GM12864 (cell line): ENCODE results near the gene TMEM151B.

Experiments used
- DNase-seq: peaks from one replicate; pipeline ENCODE4 v3.0.0-alpha.2; 2011; ENCODE audit warnings: low read depth
- H3K4me3 ChIP-seq: 2 replicates; pipeline ENCODE4 v1.5.1; 2011; ENCODE audit warnings: mild to moderate bottlenecking, low read depth, low read length, control low read depth
- TF ChIP-seq, protein P1 (sequence below): IDR thresholded peaks from 2 replicates; pipeline ENCODE4 v1.5.1; 2011; ENCODE audit warnings: low read depth, mild to moderate bottlenecking, moderate library complexity, low read length, control low read depth, inconsistent platforms; ENCODE audit errors: missing control alignments

The TMEM151B gene

DNA sequence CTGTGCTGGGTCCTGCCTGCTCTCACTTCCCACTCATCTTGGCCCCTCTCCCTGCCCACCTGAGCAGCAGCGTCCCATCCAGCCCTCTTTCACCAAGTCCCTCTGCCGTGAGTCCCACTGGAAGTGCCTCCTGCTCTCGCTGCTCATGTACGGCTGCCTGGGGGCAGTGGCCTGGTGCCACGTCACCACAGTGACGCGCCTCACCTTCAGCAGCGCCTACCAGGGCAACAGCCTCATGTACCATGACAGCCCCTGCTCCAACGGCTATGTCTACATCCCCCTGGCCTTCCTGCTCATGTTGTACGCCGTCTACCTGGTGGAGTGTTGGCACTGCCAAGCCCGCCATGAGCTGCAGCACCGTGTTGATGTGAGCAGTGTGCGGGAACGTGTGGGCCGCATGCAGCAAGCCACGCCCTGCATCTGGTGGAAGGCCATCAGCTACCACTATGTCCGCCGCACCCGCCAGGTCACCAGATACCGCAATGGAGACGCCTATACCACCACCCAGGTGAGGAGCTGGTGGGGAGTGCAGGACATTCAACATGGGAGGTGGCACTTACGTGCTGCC lies 2.8 kb downstream of the TMEM151B start:
- no peak overlapping the region for H3K4me3 ChIP-seq
- no peak for DNase-seq
- TF ChIP-seq, protein P1, sequence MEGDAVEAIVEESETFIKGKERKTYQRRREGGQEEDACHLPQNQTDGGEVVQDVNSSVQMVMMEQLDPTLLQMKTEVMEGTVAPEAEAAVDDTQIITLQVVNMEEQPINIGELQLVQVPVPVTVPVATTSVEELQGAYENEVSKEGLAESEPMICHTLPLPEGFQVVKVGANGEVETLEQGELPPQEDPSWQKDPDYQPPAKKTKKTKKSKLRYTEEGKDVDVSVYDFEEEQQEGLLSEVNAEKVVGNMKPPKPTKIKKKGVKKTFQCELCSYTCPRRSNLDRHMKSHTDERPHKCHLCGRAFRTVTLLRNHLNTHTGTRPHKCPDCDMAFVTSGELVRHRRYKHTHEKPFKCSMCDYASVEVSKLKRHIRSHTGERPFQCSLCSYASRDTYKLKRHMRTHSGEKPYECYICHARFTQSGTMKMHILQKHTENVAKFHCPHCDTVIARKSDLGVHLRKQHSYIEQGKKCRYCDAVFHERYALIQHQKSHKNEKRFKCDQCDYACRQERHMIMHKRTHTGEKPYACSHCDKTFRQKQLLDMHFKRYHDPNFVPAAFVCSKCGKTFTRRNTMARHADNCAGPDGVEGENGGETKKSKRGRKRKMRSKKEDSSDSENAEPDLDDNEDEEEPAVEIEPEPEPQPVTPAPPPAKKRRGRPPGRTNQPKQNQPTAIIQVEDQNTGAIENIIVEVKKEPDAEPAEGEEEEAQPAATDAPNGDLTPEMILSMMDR: no peak

DNA sequence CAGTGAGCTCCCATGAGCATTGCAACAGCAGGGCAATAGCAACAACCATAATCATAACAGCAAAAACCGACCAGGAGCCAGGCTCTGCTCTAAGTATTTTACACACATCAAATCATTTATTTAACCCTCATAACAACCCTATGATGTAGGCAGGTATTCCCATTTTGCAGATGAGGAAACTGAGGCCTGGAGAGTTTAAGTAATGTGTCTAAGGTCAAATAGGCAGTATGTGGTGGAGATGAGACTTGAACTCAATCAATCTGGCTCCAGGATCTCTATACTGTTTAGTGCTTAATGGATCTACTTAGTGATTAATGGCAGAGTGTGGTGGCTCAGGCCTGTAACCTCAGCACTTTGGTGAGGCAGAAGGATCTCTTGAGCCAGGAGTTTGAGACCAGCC lies 3.4 kb downstream of the TMEM151B start:
- TF ChIP-seq, protein P1: no peak
- DNase-seq: no peak

DNA sequence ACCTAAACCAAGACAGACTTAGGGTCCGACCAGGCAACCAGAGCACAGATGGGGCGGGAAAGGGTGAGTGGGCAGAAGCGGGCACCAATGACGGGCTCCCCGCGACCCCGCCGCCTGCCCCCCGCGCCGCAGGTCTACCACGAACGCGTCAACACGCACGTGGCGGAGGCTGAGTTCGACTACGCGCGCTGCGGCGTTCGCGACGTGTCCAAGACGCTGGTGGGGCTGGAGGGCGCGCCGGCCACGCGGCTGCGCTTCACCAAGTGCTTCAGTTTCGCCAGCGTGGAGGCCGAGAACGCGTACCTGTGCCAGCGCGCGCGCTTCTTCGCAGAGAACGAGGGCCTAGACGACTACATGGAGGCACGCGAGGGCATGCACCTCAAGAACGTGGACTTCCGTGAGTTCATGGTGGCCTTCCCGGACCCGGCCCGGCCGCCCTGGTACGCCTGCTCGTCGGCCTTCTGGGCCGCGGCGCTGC lies 5.1 kb downstream of the TMEM151B start:
- no peak for DNase-seq

More for the DNA sequence above, 3.4 kb downstream of the TMEM151B start:
- H3K4me3 ChIP-seq: no peak overlapping the region

DNA sequence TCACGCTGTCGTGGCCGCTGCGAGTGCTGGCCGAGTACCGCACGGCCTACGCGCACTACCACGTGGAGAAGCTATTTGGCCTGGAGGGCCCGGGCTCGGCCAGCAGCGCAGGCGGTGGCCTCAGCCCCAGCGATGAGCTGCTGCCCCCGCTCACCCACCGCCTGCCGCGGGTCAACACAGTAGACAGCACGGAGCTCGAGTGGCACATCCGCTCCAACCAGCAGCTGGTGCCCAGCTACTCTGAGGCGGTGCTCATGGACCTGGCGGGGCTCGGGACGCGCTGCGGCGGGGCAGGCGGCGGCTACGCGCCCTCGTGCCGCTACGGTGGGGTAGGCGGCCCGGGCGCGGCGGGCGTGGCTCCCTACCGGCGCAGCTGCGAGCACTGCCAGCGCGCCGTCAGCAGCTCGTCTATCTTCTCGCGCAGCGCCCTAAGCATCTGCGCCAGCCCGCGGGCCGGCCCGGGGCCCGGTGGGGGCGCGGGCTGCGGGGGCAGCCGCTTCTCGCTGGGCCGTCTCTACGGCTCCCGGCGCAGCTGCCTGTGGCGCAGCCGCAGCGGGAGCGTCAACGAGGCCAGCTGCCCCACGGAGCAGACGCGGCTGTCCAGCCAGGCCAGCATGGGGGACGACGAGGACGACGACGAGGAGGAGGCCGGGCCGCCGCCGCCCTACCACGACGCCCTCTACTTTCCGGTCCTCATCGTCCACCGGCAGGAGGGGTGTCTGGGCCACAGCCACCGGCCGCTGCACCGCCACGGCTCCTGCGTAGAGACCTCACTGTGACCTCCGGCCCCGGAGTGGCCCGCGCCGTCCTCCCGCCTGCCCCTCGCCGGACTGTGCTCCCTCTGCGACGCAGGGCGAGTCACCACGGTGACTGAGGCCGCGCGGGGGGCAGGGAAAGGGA lies 5.7 kb downstream of the TMEM151B start:
- no peak for DNase-seq
- no peak overlapping the region for H3K4me3 ChIP-seq
- TF ChIP-seq, protein P1: no peak

More for the DNA sequence above, 5.1 kb downstream of the TMEM151B start:
- H3K4me3 ChIP-seq: no peak overlapping the region
- TF ChIP-seq, protein P1: no peak

DNA sequence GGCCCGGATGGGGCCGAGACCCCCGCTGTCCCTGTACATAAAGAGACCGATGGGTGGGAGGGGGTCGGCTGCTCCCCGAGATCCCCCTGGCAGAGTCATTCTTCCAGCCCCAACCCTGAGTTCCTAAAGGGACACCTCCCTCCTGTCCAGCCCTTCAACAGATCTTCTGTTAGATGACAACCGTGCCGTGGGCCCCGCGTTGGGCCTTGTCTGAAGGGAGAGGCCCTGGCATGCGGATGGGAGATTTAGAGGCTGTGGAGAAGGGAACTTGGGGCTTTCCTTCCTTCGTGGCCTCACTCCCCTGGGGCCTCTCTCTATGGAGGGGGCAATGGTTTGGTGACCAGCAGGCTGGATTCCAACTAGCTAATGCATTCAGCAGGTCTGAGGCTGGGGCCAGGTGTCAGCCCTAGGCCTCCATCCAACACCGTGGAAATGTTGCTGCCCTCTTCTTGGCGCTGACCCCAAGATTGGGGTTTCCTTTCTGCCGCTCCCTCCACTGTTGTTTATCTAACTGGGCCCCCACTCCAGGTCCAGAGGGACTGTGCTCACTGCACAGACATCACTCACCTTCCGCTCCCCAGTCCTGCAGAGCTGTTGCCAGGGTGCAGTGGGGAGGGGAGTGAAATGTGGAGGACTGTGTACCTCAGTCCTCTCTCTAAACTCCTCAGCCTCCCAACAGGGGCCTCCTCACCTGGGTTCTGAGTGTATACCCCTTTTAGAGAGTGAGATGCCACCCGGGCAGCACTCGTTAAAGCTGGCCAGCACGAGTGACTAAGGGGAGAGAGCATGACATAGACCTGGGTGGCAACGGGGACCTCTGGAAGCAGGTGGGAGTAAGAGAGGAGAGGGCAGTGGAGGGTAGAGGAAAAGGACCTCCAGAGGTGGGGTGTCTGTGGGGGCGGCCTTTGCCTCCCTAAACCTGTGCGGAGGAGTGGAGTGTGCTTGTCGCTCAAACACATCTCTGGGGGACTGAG lies 6.7 kb downstream of the TMEM151B start:
- no peak for DNase-seq
- H3K4me3 ChIP-seq: no peak overlapping the region
- TF ChIP-seq, protein P1: no peak

DNA sequence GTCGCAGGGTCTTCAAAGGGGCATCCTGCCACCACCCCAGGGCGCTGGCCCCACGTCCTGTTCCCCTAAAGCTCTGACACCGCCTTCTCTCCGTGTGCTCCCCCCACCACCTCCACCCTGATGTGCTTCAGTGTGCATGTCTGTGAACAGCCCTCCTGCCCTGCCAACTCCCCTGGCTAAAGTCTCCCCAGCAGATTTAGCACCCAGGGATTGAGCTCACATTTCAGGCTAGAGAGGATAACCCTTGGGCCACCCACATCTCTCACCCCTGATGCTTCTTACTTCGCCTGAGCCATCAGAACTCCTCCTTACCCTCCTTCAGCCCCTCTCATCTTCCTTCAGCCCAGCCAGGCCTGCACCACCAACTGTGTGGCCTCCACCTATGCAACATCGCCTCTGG lies 7.5 kb downstream of the TMEM151B start:
- no peak for DNase-seq
- no peak overlapping the region for H3K4me3 ChIP-seq
- TF ChIP-seq, protein P1: no peak
